MG63 (cell line): ENCODE measurements around the gene BCL11A. TPM values are rescaled to one million over a fixed set of nuclear protein-coding genes. Genes with fewer than 3 reads are reported as not detected.

Experiments
- DNase-seq: peaks from one replicate; pipeline ENCODE4 v3.0.0-alpha.2; 2020
- H3K27me3 ChIP-seq: fragments of 250-450 bp; sonication (Bioruptor Pico); 2 replicates; pipeline ENCODE4 v1.5.1; 2020; ENCODE audit warnings: mild to moderate bottlenecking, moderate library complexity
- H3K36me3 ChIP-seq: fragments of 250-450 bp; sonication (Bioruptor Pico); 2 replicates; pipeline ENCODE4 v1.5.1; 2020; ENCODE audit warnings: mild to moderate bottlenecking, moderate library complexity
- H3K4me3 ChIP-seq: fragments of 250-450 bp; sonication (Bioruptor Pico); 2 replicates; pipeline ENCODE4 v1.5.1; 2020; ENCODE audit warnings: mild to moderate bottlenecking, moderate library complexity
- H3K9me3 ChIP-seq: fragments of 250-450 bp; sonication (Bioruptor Pico); 2 replicates; pipeline ENCODE4 v1.5.1; 2020; ENCODE audit warnings: mild to moderate bottlenecking, moderate library complexity
- total RNA-seq: library from RNA; depleted of rRNA; stranded (reverse); fragments of >200 nt; shearing (Covaris generic); gene quantifications from 2 replicates; pipeline ENCODE4 v1.2.3, GENCODE V29; 2014; ENCODE audit warnings: low replicate concordance

Gene BCL11A
- total RNA-seq, 1 experiment from 2014 or later = not detected

- Histone ChIP-seq H3K4me3 (no peak overlapping the region), H3K9me3 (no peaks in the 10 kb centered on the region), H3K27me3 (no peaks in the 10 kb centered on the region), H3K36me3 (no peaks in the 10 kb centered on the region)
- DNase-seq = no peak
Measured at GRCh38 chr2:60523963-60524362, 29.5 kb downstream of the BCL11A start.

GRCh38 chr2:60522462-60522861 lies 31.0 kb downstream of the BCL11A start:
- Histone ChIP-seq H3K4me3 (no peak overlapping the region), H3K36me3 (no peaks in the 10 kb centered on the region)
- DNase-seq = no peak

GRCh38 chr2:60521626-60522025 lies 31.8 kb downstream of the BCL11A start:
- no peak for DNase-seq
- Histone ChIP-seq H3K9me3 (no peaks in the 10 kb centered on the region), H3K27me3 (no peaks in the 10 kb centered on the region), H3K36me3 (no peaks in the 10 kb centered on the region), H3K4me3 (no peak overlapping the region)

More at GRCh38 chr2:60522462-60522861, 31.0 kb downstream of the BCL11A start:
- Histone ChIP-seq H3K9me3 (no peaks in the 10 kb centered on the region), H3K27me3 (no peaks in the 10 kb centered on the region)

GRCh38 chr2:60520917-60521539 lies 32.4 kb downstream of the BCL11A start:
- Histone ChIP-seq H3K36me3 (no peaks in the 10 kb centered on the region), H3K27me3 (no peaks in the 10 kb centered on the region), H3K4me3 (no peak overlapping the region), H3K9me3 (no peaks in the 10 kb centered on the region)
- DNase-seq = no peak

- no peaks in the 10 kb centered on the region for H3K27me3 ChIP-seq
- no peak overlapping the region for H3K4me3 ChIP-seq
- no peak for DNase-seq
- H3K9me3 ChIP-seq = no peaks in the 10 kb centered on the region
- H3K36me3 ChIP-seq = no peaks in the 10 kb centered on the region
Measured at GRCh38 chr2:60520151-60520876, 33.1 kb downstream of the BCL11A start.

- Histone ChIP-seq H3K27me3 (no peaks in the 10 kb centered on the region), H3K36me3 (no peaks in the 10 kb centered on the region), H3K4me3 (no peak overlapping the region), H3K9me3 (no peaks in the 10 kb centered on the region)
- no peak for DNase-seq
Measured at GRCh38 chr2:60519231-60519863, 34.1 kb downstream of the BCL11A start.

- Histone ChIP-seq H3K9me3 (no peaks in the 10 kb centered on the region), H3K27me3 (no peaks in the 10 kb centered on the region), H3K4me3 (no peak overlapping the region), H3K36me3 (no peaks in the 10 kb centered on the region)
- no peak for DNase-seq
Measured at GRCh38 chr2:60518567-60518966, 34.9 kb downstream of the BCL11A start.

GRCh38 chr2:60517446-60517845 lies 36.0 kb downstream of the BCL11A start:
- Histone ChIP-seq H3K9me3 (no peaks in the 10 kb centered on the region), H3K4me3 (no peak overlapping the region), H3K27me3 (no peaks in the 10 kb centered on the region), H3K36me3 (no peaks in the 10 kb centered on the region)
- no peak for DNase-seq

- no peak for DNase-seq
- Histone ChIP-seq H3K4me3 (no peak overlapping the region), H3K9me3 (no peaks in the 10 kb centered on the region), H3K27me3 (no peaks in the 10 kb centered on the region), H3K36me3 (no peaks in the 10 kb centered on the region)
Measured at GRCh38 chr2:60516826-60517225, 36.6 kb downstream of the BCL11A start.

GRCh38 chr2:60516383-60516811 lies 37.1 kb downstream of the BCL11A start:
- Histone ChIP-seq H3K27me3 (no peaks in the 10 kb centered on the region), H3K36me3 (no peaks in the 10 kb centered on the region), H3K4me3 (no peak overlapping the region), H3K9me3 (no peaks in the 10 kb centered on the region)
- peak; percentile 33 for DNase-seq

- Histone ChIP-seq H3K27me3 (no peaks in the 10 kb centered on the region), H3K9me3 (no peaks in the 10 kb centered on the region), H3K4me3 (no peak overlapping the region), H3K36me3 (no peaks in the 10 kb centered on the region)
- peak; percentile 42 for DNase-seq
Measured at GRCh38 chr2:60515721-60516226, 37.7 kb downstream of the BCL11A start.

GRCh38 chr2:60513996-60514395 lies 39.5 kb downstream of the BCL11A start:
- no peaks in the 10 kb centered on the region for H3K27me3 ChIP-seq

GRCh38 chr2:60513191-60513590 lies 40.3 kb downstream of the BCL11A start:
- Histone ChIP-seq H3K4me3 (no peak overlapping the region), H3K27me3 (no peaks in the 10 kb centered on the region), H3K36me3 (no peaks in the 10 kb centered on the region), H3K9me3 (no peaks in the 10 kb centered on the region)
- DNase-seq = no peak

More at GRCh38 chr2:60513996-60514395, 39.5 kb downstream of the BCL11A start:
- H3K9me3 ChIP-seq = no peaks in the 10 kb centered on the region
- no peak for DNase-seq
- no peaks in the 10 kb centered on the region for H3K36me3 ChIP-seq
- H3K4me3 ChIP-seq = no peak overlapping the region

- Histone ChIP-seq H3K9me3 (no peaks in the 10 kb centered on the region), H3K27me3 (no peaks in the 10 kb centered on the region), H3K4me3 (no peak overlapping the region), H3K36me3 (no peaks in the 10 kb centered on the region)
- no peak for DNase-seq
Measured at GRCh38 chr2:60512641-60513040, 40.8 kb downstream of the BCL11A start.

GRCh38 chr2:60512062-60512622 lies 41.3 kb downstream of the BCL11A start:
- Histone ChIP-seq H3K27me3 (no peaks in the 10 kb centered on the region), H3K36me3 (no peaks in the 10 kb centered on the region), H3K4me3 (no peak overlapping the region)

GRCh38 chr2:60510713-60511112 lies 42.7 kb downstream of the BCL11A start:
- DNase-seq = no peak
- Histone ChIP-seq H3K4me3 (no peak overlapping the region), H3K27me3 (no peaks in the 10 kb centered on the region), H3K36me3 (no peaks in the 10 kb centered on the region), H3K9me3 (no peaks in the 10 kb centered on the region)

More at GRCh38 chr2:60512062-60512622, 41.3 kb downstream of the BCL11A start:
- no peak for DNase-seq
- H3K9me3 ChIP-seq = no peaks in the 10 kb centered on the region

- H3K4me3 ChIP-seq = no peak overlapping the region
- no peaks in the 10 kb centered on the region for H3K9me3 ChIP-seq
- DNase-seq = no peak
- H3K27me3 ChIP-seq = no peaks in the 10 kb centered on the region
- no peaks in the 10 kb centered on the region for H3K36me3 ChIP-seq
Measured at GRCh38 chr2:60509066-60509465, 44.4 kb downstream of the BCL11A start.
